ENCODE measurements around the gene EDC4.

DNA sequence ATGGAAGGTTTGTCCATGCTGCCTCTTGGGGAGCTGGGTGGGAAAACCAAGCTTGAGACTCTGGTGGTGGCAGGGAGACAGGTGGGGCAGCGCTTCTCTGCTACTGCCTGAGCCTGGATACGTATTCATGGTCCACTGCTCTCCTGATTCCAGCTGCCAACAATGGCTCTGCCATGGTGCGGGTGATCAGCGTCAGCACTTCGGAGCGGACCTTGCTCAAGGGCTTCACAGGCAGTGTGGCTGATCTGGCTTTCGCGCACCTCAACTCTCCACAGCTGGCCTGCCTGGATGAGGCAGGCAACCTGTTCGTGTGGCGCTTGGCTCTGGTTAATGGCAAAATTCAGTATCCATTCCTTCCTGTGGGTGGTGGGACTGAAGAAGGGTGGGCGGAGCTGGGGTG is 4.2 kb downstream of the EDC4 start:
- TF ChIP-seq, protein P1, sequence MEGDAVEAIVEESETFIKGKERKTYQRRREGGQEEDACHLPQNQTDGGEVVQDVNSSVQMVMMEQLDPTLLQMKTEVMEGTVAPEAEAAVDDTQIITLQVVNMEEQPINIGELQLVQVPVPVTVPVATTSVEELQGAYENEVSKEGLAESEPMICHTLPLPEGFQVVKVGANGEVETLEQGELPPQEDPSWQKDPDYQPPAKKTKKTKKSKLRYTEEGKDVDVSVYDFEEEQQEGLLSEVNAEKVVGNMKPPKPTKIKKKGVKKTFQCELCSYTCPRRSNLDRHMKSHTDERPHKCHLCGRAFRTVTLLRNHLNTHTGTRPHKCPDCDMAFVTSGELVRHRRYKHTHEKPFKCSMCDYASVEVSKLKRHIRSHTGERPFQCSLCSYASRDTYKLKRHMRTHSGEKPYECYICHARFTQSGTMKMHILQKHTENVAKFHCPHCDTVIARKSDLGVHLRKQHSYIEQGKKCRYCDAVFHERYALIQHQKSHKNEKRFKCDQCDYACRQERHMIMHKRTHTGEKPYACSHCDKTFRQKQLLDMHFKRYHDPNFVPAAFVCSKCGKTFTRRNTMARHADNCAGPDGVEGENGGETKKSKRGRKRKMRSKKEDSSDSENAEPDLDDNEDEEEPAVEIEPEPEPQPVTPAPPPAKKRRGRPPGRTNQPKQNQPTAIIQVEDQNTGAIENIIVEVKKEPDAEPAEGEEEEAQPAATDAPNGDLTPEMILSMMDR (IDR thresholded peaks at IDR 0.05), result no peak
- no peak for TF ChIP-seq POLR2A (IDR thresholded peaks at IDR 0.05)
